ENCODE data around the gene USP15.
"Not testable (repeated sequence)": the region's sequence is repeated elsewhere in the genome, so short reads cannot be mapped to it uniquely, and the experiment has no call there.

The USP15 gene

GRCh38 chr12:62346817-62347216 is 86.6 kb downstream of the USP15 start:
- Histone ChIP-seq H3K4me3 (no peak overlapping the region), H3K36me3 (ENCODE audit: insufficient read depth, low read length) (peaks cover 32% of the 10 kb centered on the region; the same call in 1 of the 2 replicates), H3K27ac (no peak overlapping the region), H3K9me3 (ENCODE audit: low read depth, low read length) (no peaks in the 10 kb centered on the region), H3K9ac (ENCODE audit: insufficient read length) (no peak overlapping the region)
- DNase-seq (ENCODE audit: low read depth, low spot score): no peak
- TF ChIP-seq FOXP2 (optimal IDR thresholded peaks at IDR 0.05; ENCODE audit: control extremely low read depth, extremely low read length, insufficient read depth) (no peak), POLR2AphosphoS5 (IDR thresholded peaks at IDR 0.05; ENCODE audit: borderline replicate concordance, low read depth, low read length) (no peak), EZH2 (IDR thresholded peaks at IDR 0.05) (no peak)

GRCh38 chr12:62347922-62348650 is 87.9 kb downstream of the USP15 start:
- no peak overlapping the region for H3K4me3 ChIP-seq
- TF ChIP-seq POLR2AphosphoS5 (IDR thresholded peaks at IDR 0.05; ENCODE audit: borderline replicate concordance, low read depth, low read length): no peak
- TF ChIP-seq FOXP2 (optimal IDR thresholded peaks at IDR 0.05; ENCODE audit: control extremely low read depth, extremely low read length, insufficient read depth): no peak
- TF ChIP-seq EZH2 (IDR thresholded peaks at IDR 0.05): no peak
- no peak overlapping the region for H3K27ac ChIP-seq
- peaks cover 24% of the 10 kb centered on the region; the same call in 1 of the 2 replicates for H3K36me3 ChIP-seq (ENCODE audit: insufficient read depth, low read length)
- no peak overlapping the region for H3K9ac ChIP-seq (ENCODE audit: insufficient read length)
- DNase-seq (ENCODE audit: low read depth, low spot score): no peak
- no peaks in the 10 kb centered on the region for H3K9me3 ChIP-seq (ENCODE audit: low read depth, low read length)

- DNase-seq (ENCODE audit: low read depth, low spot score): no peak
- TF ChIP-seq FOXP2 (optimal IDR thresholded peaks at IDR 0.05; ENCODE audit: control extremely low read depth, extremely low read length, insufficient read depth) (no peak), EZH2 (IDR thresholded peaks at IDR 0.05) (no peak), POLR2AphosphoS5 (IDR thresholded peaks at IDR 0.05; ENCODE audit: borderline replicate concordance, low read depth, low read length) (no peak)
Observed at GRCh38 chr12:62350554-62350953, 90.3 kb downstream of the USP15 start.

GRCh38 chr12:62351326-62351725 is 91.1 kb downstream of the USP15 start:
- Histone ChIP-seq H3K9ac (ENCODE audit: insufficient read length) (no peak overlapping the region), H3K27ac (0 out of 2 replicates have a peak overlapping the region, but pooled peaks have one; percentile 38), H3K36me3 (ENCODE audit: insufficient read depth, low read length) (peaks cover 17% of the 10 kb centered on the region), H3K4me3 (no peak overlapping the region), H3K9me3 (ENCODE audit: low read depth, low read length) (no peaks in the 10 kb centered on the region)
- DNase-seq (ENCODE audit: low read depth, low spot score): no peak
- TF ChIP-seq POLR2AphosphoS5 (IDR thresholded peaks at IDR 0.05; ENCODE audit: borderline replicate concordance, low read depth, low read length) (no peak), FOXP2 (optimal IDR thresholded peaks at IDR 0.05; ENCODE audit: control extremely low read depth, extremely low read length, insufficient read depth) (no peak), EZH2 (IDR thresholded peaks at IDR 0.05) (no peak)

More at GRCh38 chr12:62350554-62350953, 90.3 kb downstream of the USP15 start:
- Histone ChIP-seq H3K36me3 (ENCODE audit: insufficient read depth, low read length) (peaks cover 14% of the 10 kb centered on the region), H3K9ac (ENCODE audit: insufficient read length) (no peak overlapping the region), H3K9me3 (ENCODE audit: low read depth, low read length) (no peaks in the 10 kb centered on the region), H3K4me3 (no peak overlapping the region), H3K27ac (no peak overlapping the region)

GRCh38 chr12:62361048-62361447 is 100.8 kb downstream of the USP15 start:
- H3K4me3 ChIP-seq: no peak overlapping the region
- no peak overlapping the region for H3K9ac ChIP-seq (ENCODE audit: insufficient read length)
- H3K27ac ChIP-seq: no peak overlapping the region
- H3K9me3 ChIP-seq (ENCODE audit: low read depth, low read length): no peaks in the 10 kb centered on the region
- DNase-seq (ENCODE audit: low read depth, low spot score): no peak
- H3K36me3 ChIP-seq (ENCODE audit: insufficient read depth, low read length): peaks cover 36% of the 10 kb centered on the region
- no peak for TF ChIP-seq FOXP2 (optimal IDR thresholded peaks at IDR 0.05; ENCODE audit: control extremely low read depth, extremely low read length, insufficient read depth)
- no peak for TF ChIP-seq POLR2AphosphoS5 (IDR thresholded peaks at IDR 0.05; ENCODE audit: borderline replicate concordance, low read depth, low read length)
- no peak for TF ChIP-seq EZH2 (IDR thresholded peaks at IDR 0.05)

GRCh38 chr12:62363506-62363905 is 103.3 kb downstream of the USP15 start:
- Histone ChIP-seq H3K9me3 (ENCODE audit: low read depth, low read length) (no peaks in the 10 kb centered on the region), H3K4me3 (no peak overlapping the region), H3K9ac (ENCODE audit: insufficient read length) (no peak overlapping the region), H3K27ac (no peak overlapping the region), H3K36me3 (ENCODE audit: insufficient read depth, low read length) (peaks cover 19% of the 10 kb centered on the region)
- TF ChIP-seq FOXP2 (optimal IDR thresholded peaks at IDR 0.05; ENCODE audit: control extremely low read depth, extremely low read length, insufficient read depth) (no peak), EZH2 (IDR thresholded peaks at IDR 0.05) (no peak), POLR2AphosphoS5 (IDR thresholded peaks at IDR 0.05; ENCODE audit: borderline replicate concordance, low read depth, low read length) (no peak)
- DNase-seq (ENCODE audit: low read depth, low spot score): no peak

- not testable (repeated sequence) for H3K27ac ChIP-seq; H3K4me3 ChIP-seq; H3K9me3 ChIP-seq (ENCODE audit: low read depth, low read length); DNase-seq (ENCODE audit: low read depth, low spot score); H3K9ac ChIP-seq (ENCODE audit: insufficient read length)
- H3K36me3 ChIP-seq (ENCODE audit: insufficient read depth, low read length): peaks cover 13% of the 10 kb centered on the region; the same call in 1 of the 2 replicates
Observed at GRCh38 chr12:62364697-62365096, 104.5 kb downstream of the USP15 start.

GRCh38 chr12:62365846-62366245 is 105.6 kb downstream of the USP15 start:
- DNase-seq (ENCODE audit: low read depth, low spot score); H3K4me3 ChIP-seq; H3K27ac ChIP-seq; H3K9me3 ChIP-seq (ENCODE audit: low read depth, low read length); H3K9ac ChIP-seq (ENCODE audit: insufficient read length): not testable (repeated sequence)
- H3K36me3 ChIP-seq (ENCODE audit: insufficient read depth, low read length): peaks cover 13% of the 10 kb centered on the region; the same call in 1 of the 2 replicates

- not testable (repeated sequence) for H3K9me3 ChIP-seq (ENCODE audit: low read depth, low read length); H3K4me3 ChIP-seq; H3K36me3 ChIP-seq (ENCODE audit: insufficient read depth, low read length); H3K9ac ChIP-seq (ENCODE audit: insufficient read length); DNase-seq (ENCODE audit: low read depth, low spot score); H3K27ac ChIP-seq
Observed at GRCh38 chr12:62368430-62369223, 108.4 kb downstream of the USP15 start.

Measured in SK-N-MC (cell line).